HG02798 (cell line): ENCODE data around the gene SULT2B1.

Source experiments
- ATAC-seq: cut with Tn5 transposase; IDR thresholded peaks from one replicate; pipeline ENCODE4 v1.9.1; 2021; ENCODE audit warnings: mild to moderate bottlenecking; ENCODE audit not compliant: unreplicated experiment, poor library complexity

The SULT2B1 gene

GRCh38 chr19:48644839-48645619, 93.1 kb downstream of the SULT2B1 start:
- ATAC-seq: peak; percentile 44

- no peak for ATAC-seq
Observed at GRCh38 chr19:48645620-48646000, 93.6 kb downstream of the SULT2B1 start.

GRCh38 chr19:48646001-48646721, 94.2 kb downstream of the SULT2B1 start, which contains the start of gene CA11:
Gene CA11 (minus strand): TSS chr19:48646187. CDS start chr19:48645632, 555 bp downstream.
- ATAC-seq: peak; percentile 88

- ATAC-seq: no peak
Observed at GRCh38 chr19:48646722-48647216, 94.8 kb downstream of the SULT2B1 start.

GRCh38 chr19:48648134-48648533, 96.2 kb downstream of the SULT2B1 start:
- no peak for ATAC-seq
